ENCODE results near the gene HSPA14. TPM values are rescaled to one million over a fixed set of nuclear protein-coding genes. Genes with fewer than 3 reads are reported as not detected.
"Not testable (repeated sequence)": the region's sequence is repeated elsewhere in the genome, so short reads cannot be mapped to it uniquely, and the experiment has no call there.

HSPA14 gene
- total RNA-seq, 1 donor = 19.7 TPM

DNA sequence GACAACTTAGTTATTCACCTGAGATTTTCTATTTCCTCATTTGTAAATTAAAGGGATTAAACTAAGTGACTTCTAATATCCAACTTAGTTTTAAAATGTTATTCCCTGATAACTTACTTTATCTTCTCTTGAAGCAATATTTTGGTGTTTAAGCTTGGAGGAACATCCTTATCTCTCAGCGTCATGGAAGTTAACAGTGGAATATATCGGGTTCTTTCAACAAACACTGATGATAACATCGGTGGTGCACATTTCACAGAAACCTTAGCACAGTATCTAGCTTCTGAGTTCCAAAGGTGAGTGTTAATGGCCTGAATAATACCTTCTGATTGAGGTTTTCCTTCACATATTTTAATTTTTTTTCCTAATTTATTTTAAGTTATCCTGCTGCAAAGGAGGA is 14.1 kb downstream of the HSPA14 start:
- no peak for DNase-seq (ENCODE audit: low read depth)
- H3K4me3 ChIP-seq (ENCODE audit: low read depth, low read length) = no peak overlapping the region
- TF ChIP-seq, protein P1, sequence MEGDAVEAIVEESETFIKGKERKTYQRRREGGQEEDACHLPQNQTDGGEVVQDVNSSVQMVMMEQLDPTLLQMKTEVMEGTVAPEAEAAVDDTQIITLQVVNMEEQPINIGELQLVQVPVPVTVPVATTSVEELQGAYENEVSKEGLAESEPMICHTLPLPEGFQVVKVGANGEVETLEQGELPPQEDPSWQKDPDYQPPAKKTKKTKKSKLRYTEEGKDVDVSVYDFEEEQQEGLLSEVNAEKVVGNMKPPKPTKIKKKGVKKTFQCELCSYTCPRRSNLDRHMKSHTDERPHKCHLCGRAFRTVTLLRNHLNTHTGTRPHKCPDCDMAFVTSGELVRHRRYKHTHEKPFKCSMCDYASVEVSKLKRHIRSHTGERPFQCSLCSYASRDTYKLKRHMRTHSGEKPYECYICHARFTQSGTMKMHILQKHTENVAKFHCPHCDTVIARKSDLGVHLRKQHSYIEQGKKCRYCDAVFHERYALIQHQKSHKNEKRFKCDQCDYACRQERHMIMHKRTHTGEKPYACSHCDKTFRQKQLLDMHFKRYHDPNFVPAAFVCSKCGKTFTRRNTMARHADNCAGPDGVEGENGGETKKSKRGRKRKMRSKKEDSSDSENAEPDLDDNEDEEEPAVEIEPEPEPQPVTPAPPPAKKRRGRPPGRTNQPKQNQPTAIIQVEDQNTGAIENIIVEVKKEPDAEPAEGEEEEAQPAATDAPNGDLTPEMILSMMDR (IDR thresholded peaks at IDR 0.05; ENCODE audit: insufficient read depth, low read length) = no peak

DNA sequence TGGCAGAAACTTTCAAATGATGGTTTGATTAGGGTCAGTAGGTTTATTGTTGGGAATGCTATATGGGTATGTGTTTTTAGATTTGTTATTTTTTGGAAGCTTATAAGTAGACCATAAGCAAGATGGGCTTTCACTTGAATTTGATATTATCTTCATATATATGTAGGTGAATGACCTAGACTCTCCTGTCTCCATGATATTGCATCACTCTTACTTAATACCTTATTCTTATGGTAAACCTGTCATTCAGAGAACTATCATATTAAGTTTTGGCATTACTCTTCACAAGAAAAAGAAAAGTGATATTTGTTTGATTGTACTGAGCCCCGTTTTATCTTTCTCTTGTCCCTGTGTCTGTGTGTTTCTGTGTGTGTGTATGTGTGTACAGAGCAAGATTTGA is 17.3 kb downstream of the HSPA14 start:
- no peak for DNase-seq (ENCODE audit: low read depth)
- TF ChIP-seq, protein P1 (IDR thresholded peaks at IDR 0.05; ENCODE audit: insufficient read depth, low read length) = no peak
- H3K4me3 ChIP-seq (ENCODE audit: low read depth, low read length) = no peak overlapping the region

DNA sequence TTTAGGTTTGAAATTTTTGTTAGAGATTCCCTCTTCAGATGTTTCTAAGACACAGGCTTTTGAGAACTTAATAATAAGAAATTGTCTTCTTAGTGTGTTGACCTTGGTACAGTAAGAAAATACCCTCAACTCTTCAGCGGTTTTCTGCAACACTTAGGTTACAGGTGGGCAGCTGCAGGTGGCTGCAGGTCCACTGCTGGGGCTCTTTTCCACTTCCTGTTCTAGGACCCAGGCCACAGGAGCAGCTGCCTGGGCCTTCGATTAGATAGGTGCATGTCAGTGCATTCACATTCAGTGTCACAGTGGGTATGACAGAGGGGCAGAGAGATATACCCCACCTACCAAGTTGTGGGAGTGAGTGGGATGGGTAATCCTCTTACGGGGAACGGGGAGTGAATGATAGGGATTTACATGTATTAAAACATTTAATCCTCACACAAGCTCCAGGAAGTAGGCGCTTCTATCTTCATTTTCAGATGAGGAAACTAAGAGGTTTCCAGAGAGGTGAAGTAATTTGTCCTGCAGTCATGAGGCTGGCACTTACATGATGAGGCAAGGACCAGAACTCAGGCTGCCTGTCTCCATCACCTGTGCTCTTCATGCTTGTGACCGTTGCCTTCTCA is 20.3 kb downstream of the HSPA14 start:
- DNase-seq (ENCODE audit: low read depth) = no peak
- TF ChIP-seq, protein P1 (IDR thresholded peaks at IDR 0.05; ENCODE audit: insufficient read depth, low read length) = no peak

DNA sequence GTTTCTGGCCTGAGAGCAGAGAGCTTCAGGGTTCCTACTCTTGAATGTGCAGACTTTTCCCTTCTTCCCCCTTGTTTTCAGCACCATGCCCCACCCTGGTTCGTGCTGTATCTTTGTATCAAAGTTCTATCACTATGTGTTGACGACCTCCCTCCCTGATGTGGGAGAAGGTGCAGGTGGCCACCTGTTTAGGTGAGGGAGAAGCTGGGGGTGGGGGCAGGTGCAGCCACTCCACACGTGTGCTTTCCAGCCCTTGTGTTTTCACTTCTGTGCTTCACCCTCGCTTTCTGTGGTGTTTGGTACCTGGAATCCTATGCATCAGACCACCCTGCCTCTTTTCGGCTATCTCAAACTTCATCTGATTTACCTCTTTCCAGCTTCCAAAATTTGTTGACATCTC is 20.9 kb downstream of the HSPA14 start:
- TF ChIP-seq, protein P1 (IDR thresholded peaks at IDR 0.05; ENCODE audit: insufficient read depth, low read length) = no peak
- no peak overlapping the region for H3K4me3 ChIP-seq (ENCODE audit: low read depth, low read length)
- no peak for DNase-seq (ENCODE audit: low read depth)

More for the DNA sequence above, 20.3 kb downstream of the HSPA14 start:
- no peak overlapping the region for H3K4me3 ChIP-seq (ENCODE audit: low read depth, low read length)

DNA sequence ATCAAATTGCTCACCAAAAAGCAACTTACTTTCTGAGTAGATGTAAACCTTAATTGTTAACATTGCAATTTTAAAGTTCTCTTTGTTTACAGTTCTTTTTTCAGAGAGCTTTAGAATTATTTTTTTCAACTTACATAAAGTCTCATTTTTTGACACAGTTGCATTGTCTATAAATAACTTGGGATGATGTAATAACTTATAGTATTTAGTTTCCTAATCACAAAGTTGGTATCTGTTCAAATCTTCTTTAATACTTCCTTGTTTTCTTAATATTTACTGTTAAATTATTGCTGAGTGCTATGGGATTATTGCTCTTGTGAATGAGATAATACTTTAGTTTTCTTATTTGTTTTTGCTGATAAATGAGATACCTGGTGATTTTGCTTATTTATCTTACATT is 21.7 kb downstream of the HSPA14 start:
- TF ChIP-seq, protein P1 (IDR thresholded peaks at IDR 0.05; ENCODE audit: insufficient read depth, low read length) = no peak
- H3K4me3 ChIP-seq (ENCODE audit: low read depth, low read length) = no peak overlapping the region
- DNase-seq (ENCODE audit: low read depth) = peak; percentile 18

DNA sequence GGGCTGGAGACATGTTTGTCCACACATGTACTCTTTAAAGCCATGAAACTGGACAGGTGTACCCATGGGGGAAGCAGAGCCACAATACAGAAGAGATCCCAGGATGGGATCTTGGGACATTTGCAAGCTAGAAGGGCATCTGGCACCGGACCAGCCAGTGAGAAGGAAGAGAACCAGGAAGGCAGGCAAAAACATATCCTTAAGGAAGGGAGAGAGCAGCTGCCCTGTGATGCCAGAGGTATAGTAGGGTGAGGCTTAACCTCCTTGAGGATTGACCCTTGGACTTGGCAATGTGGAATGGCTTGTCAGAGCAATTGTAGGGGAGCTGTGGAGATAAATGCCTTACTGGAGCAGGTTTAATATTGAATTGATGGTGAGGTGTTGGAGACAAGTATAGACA is 22.7 kb downstream of the HSPA14 start:
- TF ChIP-seq, protein P1 (IDR thresholded peaks at IDR 0.05; ENCODE audit: insufficient read depth, low read length) = no peak
- no peak for DNase-seq (ENCODE audit: low read depth)
- H3K4me3 ChIP-seq (ENCODE audit: low read depth, low read length) = no peak overlapping the region

DNA sequence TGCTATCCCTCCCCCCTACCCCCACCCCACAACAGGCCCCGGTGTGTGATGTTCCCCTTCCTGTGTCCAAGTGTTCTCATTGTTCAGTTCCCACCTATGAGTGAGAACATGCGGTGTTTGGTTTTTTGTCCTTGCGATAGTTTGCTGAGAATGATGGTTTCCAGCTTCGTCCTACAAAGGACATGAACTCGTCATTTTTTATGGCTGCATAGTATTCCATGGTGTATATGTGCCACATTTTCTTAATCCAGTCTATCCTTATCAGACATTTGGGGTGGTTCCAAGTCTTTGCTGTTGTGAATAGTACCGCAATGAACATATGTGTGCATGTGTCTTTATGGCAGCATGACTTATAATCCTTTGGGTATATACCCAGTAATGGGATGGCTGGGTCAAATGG is 26.4 kb downstream of the HSPA14 start:
- not testable (repeated sequence) for DNase-seq (ENCODE audit: low read depth); H3K4me3 ChIP-seq (ENCODE audit: low read depth, low read length)

DNA sequence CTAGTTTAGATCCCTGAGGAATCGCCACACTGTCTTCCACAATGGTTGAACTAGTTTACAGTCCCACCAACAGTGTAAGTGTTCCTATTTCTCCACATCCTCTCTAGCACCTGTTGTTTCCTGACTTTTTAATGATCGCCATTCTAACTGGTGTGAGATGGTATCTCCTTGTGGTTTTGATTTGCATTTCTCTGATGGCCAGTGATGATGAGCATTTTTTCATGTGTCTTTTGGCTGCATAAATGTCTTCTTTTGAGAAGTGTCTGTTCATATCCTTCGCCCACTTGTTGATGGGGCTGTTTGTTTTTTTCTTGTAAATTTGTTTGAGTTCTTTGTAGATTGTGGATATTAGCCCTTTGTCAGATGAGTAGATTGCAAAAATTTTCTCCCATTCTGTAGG is 26.8 kb downstream of the HSPA14 start:
- not testable (repeated sequence) for DNase-seq (ENCODE audit: low read depth)

More for the DNA sequence above, 26.8 kb downstream of the HSPA14 start:
- H3K4me3 ChIP-seq (ENCODE audit: low read depth, low read length) = not testable (repeated sequence)

Measured in fibroblast of the aortic adventitia (primary cell).